CD4-positive, alpha-beta T cell treated with Interleukin-15 for 4 hours (primary cell): Measurements from ENCODE around the gene GJE1.
"Not testable (repeated sequence)": the region's sequence is repeated elsewhere in the genome, so short reads cannot be mapped to it uniquely, and the experiment has no call there.

ENCODE experiments used
- DNase-seq: peaks from one replicate; pipeline ENCODE4 v3.0.0-alpha.2; 2020; ENCODE audit warnings: low spot score

The GJE1 gene

DNA sequence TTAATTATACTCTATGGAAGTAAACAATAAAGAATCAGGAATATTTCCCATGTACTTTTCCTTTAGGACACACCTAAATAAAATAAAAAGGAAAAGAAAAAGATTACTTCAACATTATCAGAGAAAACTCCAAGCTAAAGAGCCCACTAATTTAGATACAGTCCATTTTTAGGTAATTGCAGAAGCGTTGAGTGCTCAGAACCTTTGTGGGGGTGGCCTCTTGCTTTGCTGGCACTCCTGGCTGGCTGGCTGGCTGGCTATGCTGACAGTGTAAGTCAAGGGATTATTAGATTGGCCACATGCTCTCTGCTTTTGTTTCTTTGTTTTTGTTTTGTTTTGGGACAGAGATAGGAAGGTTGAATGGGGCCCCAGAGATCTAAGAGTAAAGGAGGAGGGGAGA lies at the start of gene GJE1:
Gene GJE1 (plus strand): TSS at position 301 of the 400 bp plus-strand sequence. CDS start 234 bp downstream, outside the sequence.
- no peak for DNase-seq

DNA sequence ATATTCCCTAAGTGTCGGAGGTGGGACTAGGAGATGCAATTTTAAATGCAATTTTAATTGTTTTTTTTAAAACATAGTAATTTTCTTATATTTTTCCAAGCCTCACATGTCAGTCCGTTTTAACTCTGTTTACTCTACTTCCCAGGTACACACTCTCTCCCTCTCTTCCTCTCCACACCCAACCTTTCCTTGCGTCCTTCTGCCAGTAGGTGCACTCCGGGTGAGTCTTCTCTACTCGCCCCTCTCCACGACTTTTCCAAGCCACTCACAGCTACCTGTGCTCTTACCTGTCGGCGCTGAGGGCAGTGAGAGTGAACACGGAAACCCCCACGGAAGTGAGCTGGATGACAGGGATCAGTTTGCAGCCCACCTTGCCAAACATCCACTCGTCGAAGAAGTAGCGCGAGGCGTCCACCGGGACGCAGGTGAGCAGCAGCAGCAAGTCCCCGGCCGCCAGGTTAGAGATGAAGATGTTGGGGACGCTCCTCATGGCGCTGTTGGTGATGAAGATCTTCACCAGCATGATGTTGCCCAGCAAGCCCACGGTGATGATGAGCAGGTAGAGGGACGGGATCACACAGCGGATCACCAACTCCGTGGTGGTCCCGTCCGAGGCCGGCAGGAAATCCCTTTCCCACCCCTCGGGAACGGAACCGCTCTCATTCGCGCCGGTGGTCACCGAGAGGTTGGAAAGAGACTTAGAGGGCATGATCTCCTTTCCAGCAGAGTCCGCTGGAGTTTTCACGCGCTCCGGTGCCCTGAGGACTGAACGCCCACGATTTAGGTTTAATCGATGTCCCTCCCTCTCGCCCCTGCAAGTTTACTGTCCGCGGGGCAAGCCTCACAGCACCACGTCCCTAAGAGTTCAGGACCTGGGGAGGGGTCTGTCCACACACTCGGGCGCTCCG lies 44.5 kb upstream of the GJE1 start:
- DNase-seq, result no peak

DNA sequence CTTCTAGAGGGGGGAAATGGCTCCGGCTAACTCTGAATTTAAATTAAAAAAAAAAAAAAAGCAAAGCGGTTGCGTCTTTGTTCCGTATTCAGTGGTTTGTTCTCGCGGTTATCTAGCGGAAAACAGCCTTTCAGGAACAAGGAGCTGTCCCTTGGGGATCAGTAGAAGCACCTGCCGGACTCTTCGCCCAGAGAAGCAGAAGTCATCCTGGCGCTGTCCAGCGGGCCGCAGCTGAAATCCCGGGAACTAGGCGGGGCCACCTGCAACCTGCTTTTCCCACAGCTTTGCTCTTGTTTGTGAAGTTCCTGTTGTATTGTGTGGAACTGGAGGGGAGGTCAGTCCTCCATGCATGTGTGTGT lies 43.9 kb upstream of the GJE1 start:
- no peak for DNase-seq

GRCh38 chr6:142104820-142105219 lies 27.9 kb upstream of the GJE1 start:
- DNase-seq, result not testable (repeated sequence)

- DNase-seq, result not testable (repeated sequence)
Measured at GRCh38 chr6:142110820-142111219, 21.9 kb upstream of the GJE1 start.

DNA sequence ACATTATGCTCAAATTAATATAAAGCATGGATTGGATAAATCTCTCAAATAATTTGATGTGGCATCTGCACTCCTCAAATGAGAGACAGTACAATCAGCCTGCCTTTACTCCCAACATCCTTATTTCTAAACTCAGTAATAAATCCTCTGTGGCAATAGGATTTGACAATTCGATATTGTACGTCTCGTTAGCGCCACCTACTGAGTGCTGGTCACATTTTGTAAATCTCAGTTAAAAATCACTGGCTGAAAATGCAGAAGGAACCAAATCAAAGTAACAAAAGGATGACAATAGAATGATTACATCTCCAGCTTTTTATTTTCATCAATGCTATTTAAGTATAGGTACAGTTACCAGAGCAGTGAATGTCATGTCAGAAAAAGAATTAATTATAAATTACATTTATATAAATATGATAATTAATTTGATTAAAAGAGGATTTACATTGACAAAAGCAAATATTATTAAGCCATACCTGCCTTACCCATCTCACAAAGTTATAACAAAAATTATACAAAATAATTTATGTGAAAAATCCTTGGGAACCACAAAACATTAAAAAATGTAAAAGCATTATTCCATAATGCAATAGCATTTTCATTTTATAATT lies 20.2 kb upstream of the GJE1 start:
- peak; percentile 71 for DNase-seq

- DNase-seq, result no peak
Measured at GRCh38 chr6:142117366-142117765, 15.4 kb upstream of the GJE1 start.

- no peak for DNase-seq
Measured at GRCh38 chr6:142118328-142118727, 14.4 kb upstream of the GJE1 start.

DNA sequence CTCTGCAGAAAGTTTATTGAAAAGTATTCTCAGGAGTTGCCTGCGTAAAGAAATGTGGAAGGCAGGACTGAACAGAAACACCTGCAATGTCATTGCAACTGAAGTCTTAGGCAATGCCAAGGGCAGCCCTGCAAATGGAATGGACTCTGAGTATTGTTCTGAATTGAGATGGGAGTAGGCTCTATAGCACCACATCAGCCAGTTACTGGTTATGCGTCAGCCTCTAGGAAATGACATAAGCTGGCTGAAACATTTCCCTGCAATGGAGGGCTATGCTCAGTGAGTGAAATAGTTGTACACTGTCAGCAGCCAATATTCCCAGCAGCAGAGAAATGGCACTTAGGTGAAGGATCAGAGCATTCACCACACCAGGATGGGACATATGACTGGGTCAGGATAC lies 13.8 kb upstream of the GJE1 start:
- no peak for DNase-seq

GRCh38 chr6:142121342-142121741 lies 11.4 kb upstream of the GJE1 start:
- no peak for DNase-seq

DNA sequence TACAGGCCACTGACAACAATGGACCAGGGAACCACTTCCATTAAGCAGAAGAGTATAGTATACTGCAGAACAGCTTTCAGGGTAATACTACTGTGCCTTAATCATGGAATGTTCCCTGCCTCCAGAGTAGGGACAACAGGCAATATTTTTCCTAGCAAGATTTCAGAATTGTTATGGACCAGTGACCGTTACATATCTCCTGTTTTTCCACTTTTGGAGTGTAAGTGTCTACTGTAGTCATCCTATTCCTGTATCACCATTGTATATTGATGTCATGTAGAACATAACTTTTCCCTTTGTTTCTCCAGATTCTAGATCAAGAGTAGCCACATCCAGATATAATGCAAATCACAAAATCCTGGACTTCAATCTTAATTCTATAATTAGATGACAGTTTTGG lies 1.9 kb upstream of the GJE1 start:
- no peak for DNase-seq

GRCh38 chr6:142138876-142139275 lies 6.2 kb downstream of the GJE1 start:
- DNase-seq, result no peak

DNA sequence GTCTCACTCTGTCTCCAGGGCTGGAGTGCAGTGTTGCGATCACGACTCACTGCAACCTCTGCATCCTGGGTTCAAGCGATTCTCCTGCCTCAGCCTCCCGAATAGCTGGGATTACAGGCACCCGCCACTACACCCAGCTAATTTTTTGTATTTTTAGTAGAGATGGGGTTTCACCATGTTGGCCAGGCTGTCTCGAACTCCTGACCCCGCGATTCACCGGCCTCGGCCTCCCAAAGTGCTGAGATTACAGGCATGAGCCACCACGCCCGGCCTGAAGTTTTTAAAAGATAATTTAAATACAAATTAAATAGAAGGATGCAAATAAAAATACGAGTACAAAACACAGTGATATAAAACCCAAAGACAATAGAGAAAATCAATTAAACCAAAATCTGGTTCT lies 8.8 kb downstream of the GJE1 start:
- DNase-seq, result not testable (repeated sequence)

DNA sequence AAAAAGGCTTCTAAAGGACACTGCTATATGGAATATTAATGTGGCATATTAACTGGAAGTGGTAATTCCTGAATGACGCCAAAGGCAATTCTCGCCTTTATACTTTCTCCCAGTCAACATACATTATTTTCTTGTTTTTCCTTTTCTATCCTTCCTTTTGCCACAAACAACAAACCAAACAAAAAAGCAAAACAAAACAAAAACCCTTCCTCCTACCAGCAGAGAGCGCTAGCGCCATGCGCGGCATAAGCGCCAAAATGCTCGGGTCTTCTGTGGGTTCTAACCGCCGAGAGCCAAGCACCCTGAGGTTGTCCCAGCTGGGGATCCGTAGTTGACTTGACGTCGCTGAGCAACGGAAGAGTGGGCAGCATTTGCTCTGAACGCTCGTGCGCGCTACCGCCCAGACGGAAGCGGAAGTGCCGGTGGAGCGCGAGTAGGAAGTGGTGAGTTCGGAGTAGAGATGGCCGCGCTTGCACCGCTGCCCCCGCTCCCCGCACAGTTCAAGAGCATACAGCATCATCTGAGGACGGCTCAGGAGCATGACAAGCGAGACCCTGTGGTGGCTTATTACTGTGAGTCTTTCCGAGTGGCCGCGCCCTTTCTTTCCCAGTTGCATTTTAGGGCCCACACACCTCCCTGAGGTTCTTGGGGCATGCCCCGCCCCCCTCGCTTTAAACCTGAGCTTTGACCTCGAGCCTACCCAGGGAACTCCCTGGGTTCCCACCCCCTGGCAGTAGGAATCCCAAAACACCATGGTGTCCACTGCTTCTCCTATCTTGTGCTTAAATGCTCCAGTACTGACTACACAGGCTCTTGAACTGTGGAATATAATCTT lies 14.3 kb downstream of the GJE1 start, which contains the start of the genes NMBR and VTA1:
Gene NMBR (minus strand): TSS at position 295 of the 835 bp plus-strand sequence. CDS start 58,464 bp downstream, outside the sequence.
Gene VTA1 (plus strand): TSS at position 436 of the 835 bp plus-strand sequence. CDS start 25 bp downstream, at position 461.
- peak; percentile 98 for DNase-seq

DNA sequence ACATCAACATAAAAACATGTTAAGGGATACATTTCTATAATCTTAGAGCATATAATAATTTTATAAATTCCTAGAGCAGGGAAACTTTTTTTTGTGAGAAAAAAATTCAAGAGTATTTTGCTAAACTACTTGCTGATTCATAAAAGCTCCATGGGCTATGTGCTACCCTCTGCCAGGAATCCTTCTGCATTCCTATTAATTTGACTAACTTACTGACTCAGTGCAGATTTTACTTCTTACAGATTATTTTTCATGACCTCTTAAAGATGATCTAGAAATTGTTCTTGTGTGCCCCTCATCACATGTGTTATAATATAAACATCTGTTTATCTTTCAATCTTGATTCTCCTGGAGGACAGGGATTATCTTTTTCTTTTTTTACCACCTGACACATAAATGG lies 20.0 kb downstream of the GJE1 start:
- no peak for DNase-seq

DNA sequence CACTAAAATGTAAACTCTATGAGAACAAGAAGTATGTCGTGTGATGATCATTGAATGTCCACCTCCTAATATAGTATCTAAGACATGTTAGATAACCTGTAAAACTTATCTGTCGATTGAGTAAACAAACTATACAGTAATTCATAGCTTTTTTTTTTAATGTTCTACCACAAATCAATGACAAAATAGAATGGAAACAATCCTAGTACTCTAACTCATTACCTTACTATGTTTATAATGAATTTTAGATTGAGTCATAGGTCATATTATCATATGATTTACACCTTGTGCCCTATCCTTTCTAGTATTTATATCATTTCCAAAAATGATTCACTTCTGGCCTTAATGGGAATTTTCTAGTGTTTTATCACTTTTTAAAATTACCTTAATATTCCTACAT lies 20.5 kb downstream of the GJE1 start:
- DNase-seq, result no peak

DNA sequence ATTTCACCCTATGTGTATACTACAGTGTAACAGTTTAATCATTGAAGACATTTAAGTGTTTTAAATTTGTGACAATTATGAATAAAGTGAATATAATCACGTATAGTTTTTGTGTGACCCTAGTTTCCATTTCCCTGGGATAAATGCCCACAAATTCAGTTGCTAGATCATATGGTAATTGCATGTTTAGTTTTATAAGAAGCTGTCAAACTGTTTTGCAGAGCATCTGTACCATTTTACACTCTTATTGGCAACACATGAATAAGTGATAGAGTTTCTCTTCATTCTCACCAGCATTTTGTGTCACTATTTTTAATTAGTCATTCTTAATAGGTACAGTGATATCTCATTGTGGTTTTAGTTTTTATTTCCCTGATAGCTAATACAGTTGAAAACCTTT lies 21.6 kb downstream of the GJE1 start:
- DNase-seq, result no peak

GRCh38 chr6:142155091-142155490 lies 22.4 kb downstream of the GJE1 start:
- no peak for DNase-seq

- peak; percentile 37 for DNase-seq
Measured at GRCh38 chr6:142155895-142156757, 23.4 kb downstream of the GJE1 start.

GRCh38 chr6:142156758-142157068 lies 24.0 kb downstream of the GJE1 start:
- not testable (repeated sequence) for DNase-seq

DNA sequence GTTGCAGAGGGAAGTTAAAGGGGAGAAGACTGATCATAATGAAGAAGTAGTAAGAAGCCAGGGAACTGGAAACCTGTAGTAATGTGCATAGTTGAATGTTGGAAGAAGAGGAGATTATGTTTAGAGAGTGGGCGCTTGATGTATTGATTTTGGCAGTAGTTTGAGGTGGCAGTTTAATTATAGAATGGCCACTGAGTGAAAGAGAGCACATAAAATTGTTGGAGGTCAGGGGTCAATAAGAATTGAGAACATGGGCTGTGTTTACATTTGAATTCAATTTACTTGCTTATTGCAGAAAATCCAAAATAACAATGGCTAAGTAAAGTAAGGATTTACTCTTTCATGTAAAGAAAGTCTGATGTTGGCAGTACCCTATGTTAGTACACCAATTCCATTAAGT lies 30.1 kb downstream of the GJE1 start:
- no peak for DNase-seq

- DNase-seq, result no peak
Measured at GRCh38 chr6:142165227-142165626, 32.5 kb downstream of the GJE1 start.
